Trophoblast cell (in vitro differentiated cells and primary cell): ENCODE measurements around the gene MTM1.

Source experiments
- DNase-seq, 2 donors: peaks; one replicate each; pipeline ENCODE4 v3.0.0-alpha.2; 2016
- H2AFZ ChIP-seq: 2 replicates; pipeline ENCODE4 v1.6.1; 2013; ENCODE audit warnings: low read length, moderate library complexity, mild to moderate bottlenecking; ENCODE audit not compliant: insufficient read depth, poor library complexity
- H2AK5ac ChIP-seq: 2 replicates; pipeline ENCODE4 v1.6.1; 2013; ENCODE audit warnings: mild to moderate bottlenecking, low read length
- H2BK120ac ChIP-seq: 2 replicates; pipeline ENCODE4 v1.6.1; 2013; ENCODE audit warnings: low read length, mild to moderate bottlenecking, moderate library complexity; ENCODE audit not compliant: insufficient read depth, poor library complexity
- H2BK12ac ChIP-seq: 2 replicates; pipeline ENCODE4 v1.6.1; 2013; ENCODE audit warnings: mild to moderate bottlenecking, low read length, moderate library complexity
- H2BK5ac ChIP-seq: 2 replicates; pipeline ENCODE4 v1.6.1; 2013; ENCODE audit warnings: low read length, low read depth, moderate library complexity, mild to moderate bottlenecking; ENCODE audit not compliant: poor library complexity
- H3K14ac ChIP-seq: 2 replicates; pipeline ENCODE4 v1.6.1; 2013; ENCODE audit warnings: mild to moderate bottlenecking, low read length
- H3K18ac ChIP-seq: 2 replicates; pipeline ENCODE4 v1.6.1; 2013; ENCODE audit warnings: mild to moderate bottlenecking, low read length
- H3K23ac ChIP-seq: 2 replicates; pipeline ENCODE4 v1.6.1; 2013; ENCODE audit warnings: low read length
- H3K27ac ChIP-seq: 2 replicates; pipeline ENCODE4 v1.5.1; 2013; ENCODE audit warnings: low read depth, mild to moderate bottlenecking, inconsistent platforms, low read length, moderate library complexity
- H3K27me3 ChIP-seq: 2 replicates; pipeline ENCODE4 v1.6.1; 2013; ENCODE audit warnings: inconsistent platforms, mild to moderate bottlenecking, low read length, moderate library complexity; ENCODE audit not compliant: insufficient read depth
- H3K36me3 ChIP-seq, 2 experiments: 1 replicate in 1 of 2; 2 replicates in 1 of 2; pipeline ENCODE4 v1.6.1; 2013; ENCODE audit warnings: low read length in 2 of 2, mild to moderate bottlenecking in 2 of 2, moderate library complexity in 1 of 2; ENCODE audit not compliant: insufficient read depth in 2 of 2, control insufficient read depth in 1 of 2
- H3K4ac ChIP-seq: 2 replicates; pipeline ENCODE4 v1.6.1; 2013; ENCODE audit warnings: low read depth, mild to moderate bottlenecking, low read length, moderate library complexity
- H3K4me1 ChIP-seq, 2 experiments: 1 replicate in 1 of 2; 2 replicates in 1 of 2; pipeline ENCODE4 v1.6.1; 2013; ENCODE audit warnings: low read length in 2 of 2, mild to moderate bottlenecking in 2 of 2, moderate library complexity in 1 of 2; ENCODE audit not compliant: insufficient read depth in 2 of 2, control insufficient read depth in 1 of 2
- H3K4me2 ChIP-seq: 2 replicates; pipeline ENCODE4 v1.6.1; 2013; ENCODE audit warnings: inconsistent platforms, mild to moderate bottlenecking, low read length, moderate library complexity
- H3K4me3 ChIP-seq: 2 replicates; pipeline ENCODE4 v1.5.1; 2013; ENCODE audit warnings: mild to moderate bottlenecking, low read depth, low read length, inconsistent platforms
- H3K79me1 ChIP-seq: one replicate; pipeline ENCODE4 v1.6.1; 2013; ENCODE audit warnings: low read length
- H3K79me2 ChIP-seq: 2 replicates; pipeline ENCODE4 v1.6.1; 2013; ENCODE audit warnings: low read length, mild to moderate bottlenecking; ENCODE audit not compliant: control insufficient read depth, insufficient read depth, poor library complexity
- H3K9ac ChIP-seq: 2 replicates; pipeline ENCODE4 v1.6.1; 2013; ENCODE audit warnings: mild to moderate bottlenecking, low read length
- H3K9me3 ChIP-seq: 2 replicates; pipeline ENCODE4 v1.6.1; 2013; ENCODE audit warnings: low read depth, mild to moderate bottlenecking, control low read depth, inconsistent platforms, low read length; ENCODE audit not compliant: insufficient read depth
- H4K12ac ChIP-seq: 2 replicates; pipeline ENCODE4 v1.6.1; 2013; ENCODE audit warnings: low read depth, mild to moderate bottlenecking, low read length, moderate library complexity
- H4K8ac ChIP-seq: 2 replicates; pipeline ENCODE4 v1.6.1; 2013; ENCODE audit warnings: low read depth, mild to moderate bottlenecking, low read length, moderate library complexity
- H4K91ac ChIP-seq: one replicate; pipeline ENCODE4 v1.6.1; 2013; ENCODE audit warnings: low read depth, mild to moderate bottlenecking, low read length, moderate library complexity
- WGBS: extraction: QIAGEN DNeasy Blood & Tissue Kit; methylation state at CpG from one replicate; pipeline ENCODE4 v1.1.7; 2013; ENCODE audit warnings: missing lambda C conversion rate; ENCODE audit not compliant: insufficient read length, insufficient coverage; ENCODE audit errors: extremely low coverage; 5-methylcytosine and 5-hydroxymethylcytosine counted together

MTM1 gene

GRCh38 chrX:150644422-150644821 lies 76.0 kb downstream of the MTM1 start:
- no peak overlapping the region for H3K14ac ChIP-seq
- H3K27me3 ChIP-seq, result no peaks in the 10 kb centered on the region
- no peaks in the 10 kb centered on the region for H3K9me3 ChIP-seq
- H2BK120ac ChIP-seq, result no peak overlapping the region
- H3K36me3 ChIP-seq, result peaks cover 0 to 4% of the 10 kb centered on the region in 2 experiments
- H3K18ac ChIP-seq, result no peak overlapping the region
- no peak overlapping the region for H3K23ac ChIP-seq
- H2AK5ac ChIP-seq, result no peak overlapping the region
- H3K79me2 ChIP-seq, result no peaks in the 10 kb centered on the region
- no peak overlapping the region for H3K9ac ChIP-seq
- no peak overlapping the region for H4K8ac ChIP-seq
- no CpG with 5 or more reads among the region's 4 CpGs for WGBS
- H4K12ac ChIP-seq, result no peak overlapping the region
- no peak overlapping the region for H3K4ac ChIP-seq
- H4K91ac ChIP-seq, result no peak overlapping the region
- H3K4me1 ChIP-seq, result no peaks in the 10 kb centered on the region
- no peak overlapping the region for H2AFZ ChIP-seq
- H3K79me1 ChIP-seq, result no peaks in the 10 kb centered on the region
- H3K4me3 ChIP-seq, result no peak overlapping the region
- no peak overlapping the region for H3K27ac ChIP-seq
- H2BK5ac ChIP-seq, result no peak overlapping the region
- no peak overlapping the region for H2BK12ac ChIP-seq
- no peak overlapping the region for H3K4me2 ChIP-seq
- no peak for DNase-seq

- Histone ChIP-seq H3K27ac (no peak overlapping the region), H4K8ac (no peak overlapping the region), H2BK12ac (no peak overlapping the region), H3K79me1 (no peaks in the 10 kb centered on the region), H3K4ac (no peak overlapping the region), H3K4me3 (no peak overlapping the region), H3K18ac (no peak overlapping the region), H2BK120ac (no peak overlapping the region), H3K9ac (no peak overlapping the region), H3K4me1 (no peaks in the 10 kb centered on the region), H4K91ac (no peak overlapping the region), H3K23ac (no peak overlapping the region), H3K27me3 (no peaks in the 10 kb centered on the region), H3K4me2 (no peak overlapping the region), H3K14ac (no peak overlapping the region), H2AFZ (no peak overlapping the region), H3K79me2 (no peaks in the 10 kb centered on the region), H3K36me3 (no peaks in the 10 kb centered on the region), H4K12ac (no peak overlapping the region), H2BK5ac (no peak overlapping the region), H3K9me3 (no peaks in the 10 kb centered on the region), H2AK5ac (no peak overlapping the region)
- no peak for DNase-seq
- no CpG with 5 or more reads among the region's 5 CpGs for WGBS
Measured at GRCh38 chrX:150647331-150647730, 78.9 kb downstream of the MTM1 start.

- no peak overlapping the region for H4K91ac ChIP-seq
- no peak overlapping the region for H2AK5ac ChIP-seq
- WGBS, result no CpG with 5 or more reads among the region's 4 CpGs
- H3K9ac ChIP-seq, result no peak overlapping the region
- no peaks in the 10 kb centered on the region for H3K79me1 ChIP-seq
- H2AFZ ChIP-seq, result no peak overlapping the region
- no peaks in the 10 kb centered on the region for H3K27me3 ChIP-seq
- H3K27ac ChIP-seq, result no peak overlapping the region
- H3K14ac ChIP-seq, result no peak overlapping the region
- H2BK5ac ChIP-seq, result no peak overlapping the region
- no peaks in the 10 kb centered on the region for H3K9me3 ChIP-seq
- no peak overlapping the region for H3K4me3 ChIP-seq
- H3K18ac ChIP-seq, result no peak overlapping the region
- no peaks in the 10 kb centered on the region for H3K4me1 ChIP-seq
- H3K79me2 ChIP-seq, result no peaks in the 10 kb centered on the region
- no peak overlapping the region for H4K12ac ChIP-seq
- H3K23ac ChIP-seq, result no peak overlapping the region
- no peaks in the 10 kb centered on the region for H3K36me3 ChIP-seq
- H3K4ac ChIP-seq, result no peak overlapping the region
- H2BK12ac ChIP-seq, result no peak overlapping the region
- H4K8ac ChIP-seq, result no peak overlapping the region
- no peak overlapping the region for H3K4me2 ChIP-seq
- H2BK120ac ChIP-seq, result no peak overlapping the region
- DNase-seq, result no peak
Measured at GRCh38 chrX:150648296-150648940, 80.0 kb downstream of the MTM1 start.

GRCh38 chrX:150649096-150649870 lies 80.9 kb downstream of the MTM1 start:
- no peak overlapping the region for H2BK5ac ChIP-seq
- no peak overlapping the region for H3K9ac ChIP-seq
- H4K8ac ChIP-seq, result no peak overlapping the region
- H3K23ac ChIP-seq, result no peak overlapping the region
- DNase-seq, result peak in 1 of 2 donors; percentile 67
- no peak overlapping the region for H3K27ac ChIP-seq
- H3K4ac ChIP-seq, result no peak overlapping the region
- H2AFZ ChIP-seq, result no peak overlapping the region
- no peak overlapping the region for H3K14ac ChIP-seq
- no peak overlapping the region for H3K4me3 ChIP-seq
- H2BK12ac ChIP-seq, result no peak overlapping the region
- H2AK5ac ChIP-seq, result no peak overlapping the region
- H3K27me3 ChIP-seq, result no peaks in the 10 kb centered on the region
- H3K9me3 ChIP-seq, result no peaks in the 10 kb centered on the region
- no CpG with 5 or more reads among the region's 8 CpGs for WGBS
- H3K4me2 ChIP-seq, result no peak overlapping the region
- H4K91ac ChIP-seq, result no peak overlapping the region
- no peak overlapping the region for H4K12ac ChIP-seq
- H3K4me1 ChIP-seq, result no peaks in the 10 kb centered on the region
- no peaks in the 10 kb centered on the region for H3K79me2 ChIP-seq
- no peak overlapping the region for H3K18ac ChIP-seq
- no peak overlapping the region for H2BK120ac ChIP-seq
- no peaks in the 10 kb centered on the region for H3K79me1 ChIP-seq
- H3K36me3 ChIP-seq, result no peaks in the 10 kb centered on the region
